ENCODE measurements around the gene CEP120.
A peak's percentile ranks its signal among the peaks of the same experiment; 100 is the strongest.
"Not testable (repeated sequence)": the region's sequence is repeated elsewhere in the genome, so short reads cannot be mapped to it uniquely, and the experiment has no call there.

CEP120 gene

DNA sequence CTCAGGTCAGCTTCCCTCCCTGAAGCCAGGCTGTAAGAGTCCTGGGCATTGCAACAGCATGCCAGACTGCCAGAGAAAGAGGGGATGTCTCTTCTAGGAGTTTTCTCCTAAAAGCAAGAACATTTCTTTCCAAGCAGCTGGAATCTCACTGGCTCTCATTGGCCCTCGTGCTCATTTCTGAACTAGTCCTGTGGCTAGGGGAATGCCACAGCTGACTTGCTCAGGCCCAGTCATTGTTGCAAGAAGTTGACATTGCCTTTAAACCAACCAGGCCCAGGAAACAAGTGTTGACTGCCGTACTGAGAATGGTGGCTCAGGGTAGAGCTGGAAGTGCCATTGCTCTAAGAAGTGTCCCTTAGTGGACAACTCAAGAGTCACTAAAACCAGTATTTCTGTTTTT, 15.0 kb upstream of the CEP120 start:
- no peak for DNase-seq

DNA sequence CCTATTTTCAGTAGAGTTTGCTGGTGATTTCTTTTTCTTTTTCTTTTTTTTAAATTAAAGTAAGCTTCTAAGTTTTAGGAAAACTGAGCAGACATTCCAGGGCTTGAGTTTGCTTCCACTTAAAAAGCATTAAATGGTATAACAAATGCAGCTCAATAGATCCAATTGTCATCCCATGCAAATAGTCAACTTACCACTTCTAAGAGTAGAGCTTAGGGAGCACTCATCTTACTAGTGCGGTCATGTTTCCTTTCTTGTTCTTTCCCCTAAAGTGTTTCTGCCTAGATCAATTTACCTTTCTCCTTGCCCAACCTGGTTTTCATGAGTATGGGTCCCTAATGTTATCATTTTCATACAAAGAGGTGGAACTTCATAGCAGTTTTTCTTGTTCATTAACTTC, 13.0 kb upstream of the CEP120 start:
- DNase-seq, result no peak

DNA sequence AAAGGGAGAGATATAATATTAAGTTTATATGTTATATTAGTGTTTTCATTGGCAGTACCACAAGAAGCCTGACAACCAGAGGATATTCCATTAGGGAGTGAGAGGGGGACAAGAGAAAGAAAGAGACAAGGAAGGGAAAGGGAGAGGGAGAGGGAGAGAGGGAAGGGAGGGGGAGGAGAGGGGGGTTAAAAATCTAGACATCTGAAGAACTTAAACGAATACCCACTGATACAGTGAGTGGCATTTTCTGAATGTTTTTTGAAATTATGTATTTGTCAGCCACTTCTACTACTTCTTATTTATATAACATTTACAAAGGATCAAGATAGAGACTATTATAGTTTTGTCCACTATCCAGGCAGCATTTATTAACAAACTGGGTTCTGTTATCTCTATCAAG, 11.6 kb upstream of the CEP120 start:
- no peak for DNase-seq

DNA sequence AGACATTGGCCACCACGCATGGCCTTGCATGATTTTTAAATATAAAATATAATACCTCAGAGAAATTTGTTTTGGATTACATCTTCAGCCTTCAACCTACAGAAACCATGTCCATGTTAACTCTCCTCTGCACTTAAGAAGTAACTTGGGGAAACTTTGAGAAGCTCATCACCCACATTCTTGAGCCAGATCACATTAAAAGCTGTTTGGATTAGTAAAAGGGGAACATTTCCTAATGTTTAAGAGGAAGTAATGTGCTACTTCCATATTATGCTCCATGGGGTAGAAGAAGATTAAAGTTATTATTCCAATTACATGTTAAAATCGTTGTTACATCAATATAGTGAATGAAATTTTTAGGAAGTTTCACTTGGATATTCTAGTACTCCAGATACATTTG, 10.4 kb upstream of the CEP120 start:
- DNase-seq, result no peak

DNA sequence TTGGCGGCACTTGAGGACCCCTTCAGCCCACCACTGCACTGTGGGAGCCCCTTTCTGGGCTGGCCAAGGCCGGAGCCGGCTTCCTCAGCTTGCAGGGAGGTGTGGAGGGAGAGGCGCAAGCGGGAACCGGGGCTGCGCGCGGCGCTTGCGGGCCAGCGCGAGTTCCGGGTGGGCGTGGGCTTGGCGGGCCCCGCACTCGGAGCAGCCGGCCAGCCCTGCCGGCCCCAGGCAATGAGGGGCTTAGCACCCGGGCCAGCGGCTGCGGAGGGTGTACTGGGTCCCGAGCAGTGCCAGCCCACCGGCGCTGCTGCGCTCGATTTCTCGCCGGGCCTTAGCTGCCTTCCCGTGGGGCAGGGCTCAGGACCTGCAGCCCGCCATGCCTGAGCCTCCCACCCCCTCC, 7.2 kb upstream of the CEP120 start:
- not testable (repeated sequence) for DNase-seq

DNA sequence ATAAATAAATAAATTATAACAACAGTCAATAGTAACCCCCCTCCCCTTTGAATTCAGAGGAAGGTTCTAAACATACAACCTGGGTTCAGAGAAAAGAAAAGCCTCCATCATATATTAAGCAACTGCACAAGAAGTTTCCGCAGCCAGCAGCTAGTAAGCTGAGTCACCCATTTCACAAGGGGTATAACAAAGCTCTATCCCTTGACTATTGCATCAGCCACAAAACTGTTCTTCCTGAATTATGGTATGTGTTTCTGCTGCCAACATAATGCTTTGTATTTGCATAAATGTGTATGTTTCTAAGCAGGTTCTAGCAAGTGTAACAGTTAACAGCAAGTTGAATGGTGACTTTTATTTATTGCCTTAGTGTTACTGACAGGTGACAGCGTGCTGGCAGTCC, 6.8 kb upstream of the CEP120 start:
- DNase-seq, result no peak

DNA sequence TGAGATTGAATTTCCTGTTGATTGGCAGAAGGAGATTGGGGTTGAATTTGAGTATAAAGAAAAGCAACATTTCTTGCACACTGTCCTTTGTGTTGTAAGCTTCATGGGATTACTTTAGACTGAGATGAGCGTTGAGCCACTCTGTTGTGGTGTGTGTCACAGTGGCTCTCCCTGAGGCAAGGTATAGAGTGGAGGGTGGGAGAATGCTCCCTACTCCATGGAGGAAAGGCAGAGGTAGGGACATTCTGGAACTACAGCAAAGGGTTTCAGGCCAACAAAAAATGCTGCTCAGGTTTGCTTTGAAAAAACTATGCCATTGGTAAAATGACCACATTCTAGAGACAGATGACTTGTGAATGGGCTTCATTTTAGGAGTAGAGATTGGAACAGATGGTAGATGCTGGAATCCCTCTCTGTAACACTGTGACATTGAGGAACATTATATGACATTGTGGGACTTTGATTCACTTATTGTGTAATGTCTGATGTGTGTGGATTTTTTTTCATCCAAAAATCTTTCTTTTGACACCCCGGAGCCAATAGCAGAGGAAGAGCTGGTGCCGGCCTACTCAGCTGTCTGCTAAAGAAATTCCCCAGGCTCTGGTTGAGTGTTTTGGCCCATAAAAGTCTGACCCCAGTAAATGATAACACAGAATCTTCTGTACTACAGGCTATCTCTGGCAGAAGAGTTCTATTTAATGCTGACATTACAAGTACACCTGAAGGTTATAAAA, 6.2 kb upstream of the CEP120 start:
- no peak for DNase-seq

DNA sequence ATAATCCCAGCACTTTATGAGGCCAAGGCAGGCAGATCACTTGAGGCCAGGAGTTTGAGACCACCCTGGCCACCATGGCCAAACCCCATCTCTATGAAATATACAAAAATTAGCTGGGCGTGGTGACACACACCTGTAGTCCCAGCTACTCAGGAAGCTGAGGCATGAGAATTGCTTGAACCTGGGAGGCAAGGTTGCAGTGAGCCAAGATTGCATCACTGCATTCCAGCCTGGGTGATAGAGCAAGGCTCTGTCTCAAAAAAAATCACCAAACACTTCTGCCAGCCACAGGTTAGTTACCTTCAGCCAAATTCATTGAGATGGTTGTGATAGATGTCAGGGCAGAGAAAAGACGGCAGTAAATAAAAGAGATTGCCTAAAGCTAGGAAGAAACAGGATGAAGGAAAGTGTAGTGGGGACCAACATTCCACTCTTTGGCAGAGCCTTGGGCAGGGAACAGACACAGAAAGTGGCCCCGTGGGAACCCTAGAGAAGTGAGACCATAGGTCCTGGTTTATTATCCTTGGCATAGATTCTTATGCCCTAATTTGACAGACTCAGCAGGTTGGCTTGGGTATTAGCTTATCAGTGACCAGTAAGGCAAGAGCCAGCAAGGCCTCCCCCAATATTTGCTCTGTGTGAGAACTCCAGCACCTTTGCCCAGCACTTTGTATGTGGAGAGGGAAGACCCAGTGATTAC, 5.5 kb upstream of the CEP120 start:
- peak; percentile 83 for DNase-seq

DNA sequence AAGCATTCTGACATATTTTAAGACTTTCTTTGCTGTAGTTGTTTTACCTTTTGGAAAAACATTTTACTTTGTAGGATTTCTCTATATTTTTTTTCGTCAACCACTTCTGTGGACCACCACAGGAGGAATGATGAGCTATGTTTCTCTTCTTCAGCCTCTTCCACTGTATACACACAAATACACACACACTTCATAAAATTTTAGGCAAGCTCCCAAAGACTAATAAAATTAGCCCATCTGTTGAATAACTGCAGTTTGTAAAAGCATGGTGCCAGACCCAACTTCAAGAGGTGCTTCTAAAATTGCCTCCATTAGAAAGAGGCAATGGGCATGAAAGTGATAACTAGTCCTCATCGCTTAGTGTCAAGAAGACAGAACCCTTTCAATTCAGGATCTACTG, 4.1 kb upstream of the CEP120 start:
- DNase-seq, result no peak

DNA sequence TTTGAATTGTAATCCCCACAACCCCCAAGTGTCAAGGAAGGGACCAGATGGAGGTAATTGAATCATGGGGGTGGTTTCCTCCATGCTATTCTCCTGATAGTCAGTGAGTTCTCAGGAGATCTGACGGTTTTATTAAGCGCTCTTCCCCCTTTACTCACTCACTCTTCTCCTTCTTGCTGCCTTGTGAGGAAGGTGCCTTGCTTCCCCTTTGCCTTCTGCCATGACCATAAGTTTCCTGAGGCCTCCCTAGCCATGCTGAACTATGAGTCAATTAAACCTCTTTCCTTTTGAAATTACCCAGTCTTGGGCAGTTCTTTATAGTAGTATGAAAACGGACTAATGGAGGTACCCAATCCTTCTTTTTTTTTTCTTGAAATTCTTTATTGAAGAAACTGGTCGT, 2.2 kb upstream of the CEP120 start:
- DNase-seq, result no peak

DNA sequence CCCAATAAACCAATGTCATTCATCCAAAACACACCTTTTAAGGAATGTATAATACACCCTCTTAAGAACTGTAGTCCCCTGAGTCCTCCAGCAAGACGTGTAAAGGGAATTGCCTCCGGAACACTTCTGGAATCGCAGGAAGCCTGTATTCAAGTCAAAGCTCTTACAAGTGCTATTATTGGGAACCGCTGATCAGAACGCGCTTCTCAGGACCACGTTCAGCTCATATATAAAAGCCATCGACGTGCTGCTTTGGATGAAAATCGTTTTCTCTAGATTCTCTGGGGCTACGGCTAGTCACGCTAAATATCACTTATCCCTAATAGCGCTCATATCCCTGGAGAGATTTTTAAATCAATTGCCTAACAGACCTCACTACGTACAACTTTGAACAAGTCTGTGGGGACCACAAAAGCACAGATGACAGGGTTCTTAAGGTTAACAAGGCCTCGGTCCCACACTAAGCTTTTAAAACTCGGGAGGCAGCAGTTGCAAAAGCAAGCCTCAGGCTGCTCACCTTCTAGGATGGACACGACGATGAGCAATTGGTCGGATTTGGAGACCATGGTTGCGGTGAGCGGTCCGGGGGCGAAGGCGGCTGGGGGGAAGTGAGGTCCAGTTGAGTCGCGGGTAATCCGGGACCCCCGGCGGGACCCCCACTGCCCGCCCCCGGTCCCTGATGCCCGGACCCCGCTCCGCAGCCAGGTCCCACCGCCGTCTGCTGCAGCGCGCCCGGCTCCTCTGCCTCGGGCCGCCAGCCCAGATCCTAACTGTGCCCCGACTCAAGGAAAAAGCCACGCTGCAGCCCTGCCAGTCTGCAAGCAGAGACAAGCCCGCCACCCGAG, 548 bp downstream of the CEP120 start:
- peak; percentile 75 for DNase-seq

DNA sequence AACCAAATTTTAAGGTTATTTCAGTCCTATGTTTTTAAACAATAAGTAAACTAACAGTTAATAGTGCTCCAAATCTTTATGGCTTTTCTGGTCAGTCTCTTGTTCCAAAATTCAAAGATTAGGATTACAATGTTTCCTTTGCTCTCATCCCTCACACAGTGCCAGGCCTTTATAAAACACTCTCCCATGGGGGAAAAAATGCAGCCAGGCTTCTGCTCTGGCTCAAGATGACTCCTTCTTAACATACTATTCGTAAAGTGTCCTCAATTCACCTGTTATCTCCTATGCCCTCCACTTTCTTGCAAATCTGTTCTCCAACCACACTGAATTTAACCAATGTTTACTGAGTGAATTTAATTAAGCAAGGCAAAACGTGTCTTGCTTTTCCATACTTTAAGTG, 1.4 kb downstream of the CEP120 start:
- peak; percentile 41 for DNase-seq

DNA sequence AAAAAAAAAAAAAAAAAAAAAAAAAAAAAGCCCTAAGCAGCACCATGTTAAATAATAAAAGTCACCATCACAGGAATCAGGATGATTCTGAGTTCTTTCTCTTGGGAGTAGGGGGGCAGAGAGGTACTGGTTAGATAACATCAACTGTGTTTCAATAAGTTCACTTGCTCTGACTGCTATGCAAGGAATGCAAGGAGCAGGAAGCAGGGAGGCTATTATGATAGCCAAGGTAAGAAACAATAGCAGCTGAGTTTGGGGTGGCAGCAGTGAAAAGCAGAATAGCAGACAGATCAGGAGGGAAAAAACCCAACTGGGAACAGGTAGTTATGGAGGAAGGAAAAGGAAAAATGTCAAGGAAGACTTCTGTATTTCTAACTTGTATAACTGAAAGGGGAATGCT, 8.2 kb downstream of the CEP120 start:
- DNase-seq, result no peak

DNA sequence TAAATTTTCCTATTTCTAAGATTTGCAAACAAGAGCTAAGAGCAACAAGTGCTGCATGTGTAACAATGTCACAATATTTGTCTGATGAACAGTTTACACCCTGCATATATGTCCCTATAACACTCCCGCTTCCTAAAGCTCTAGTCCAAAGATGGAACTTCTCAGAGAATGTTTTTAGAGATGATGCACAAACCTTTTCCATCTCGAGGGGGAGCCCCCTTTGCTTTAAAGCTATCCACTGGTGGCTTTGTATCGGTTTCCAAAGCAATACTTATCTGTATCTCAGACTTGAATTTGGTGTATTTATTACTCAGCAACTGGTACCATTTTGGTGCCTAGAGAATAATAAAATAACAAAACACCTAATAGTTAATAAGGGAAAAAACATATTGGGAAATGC, 11.0 kb downstream of the CEP120 start:
- no peak for DNase-seq

DNA sequence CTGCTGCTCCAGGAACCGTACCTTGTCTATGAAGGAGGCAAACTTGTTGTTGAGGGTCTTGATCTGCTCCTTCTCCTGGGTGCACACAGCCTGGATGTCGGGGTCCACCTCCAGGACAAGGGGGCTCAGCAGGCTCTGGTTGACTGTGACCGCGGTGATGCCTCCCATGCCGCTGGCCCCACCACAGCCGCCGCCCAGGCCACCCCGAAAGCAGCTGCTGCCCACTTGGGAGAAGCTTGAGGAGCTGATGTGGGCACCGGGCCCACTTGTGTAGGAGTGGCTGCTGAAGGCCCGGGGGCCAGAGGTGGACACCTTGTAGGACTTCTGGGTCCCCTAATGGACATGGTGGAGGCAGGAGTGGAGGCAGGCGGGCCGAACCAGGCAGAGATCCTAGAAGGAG, 21.2 kb downstream of the CEP120 start:
- not testable (repeated sequence) for DNase-seq

DNA sequence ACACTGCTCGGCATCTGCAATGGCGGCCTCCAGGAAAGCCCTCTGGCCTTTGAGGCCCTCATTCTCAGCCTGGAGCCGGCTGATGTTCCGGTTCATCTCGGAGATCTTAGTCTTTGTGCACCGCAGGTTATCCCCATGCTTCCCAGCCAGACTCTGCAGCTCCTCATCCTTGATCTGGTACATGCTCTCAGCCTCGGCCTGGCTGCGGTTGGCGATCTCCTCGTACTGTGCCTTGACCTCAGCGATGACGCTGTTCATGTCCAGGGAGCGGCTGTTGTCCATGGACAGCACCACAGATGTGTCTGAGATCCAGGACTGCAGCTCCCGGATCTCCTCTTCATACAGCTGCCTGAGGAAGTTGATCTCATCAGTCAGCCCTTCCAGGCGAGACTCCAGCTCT, 21.9 kb downstream of the CEP120 start:
- no peak for DNase-seq

DNA sequence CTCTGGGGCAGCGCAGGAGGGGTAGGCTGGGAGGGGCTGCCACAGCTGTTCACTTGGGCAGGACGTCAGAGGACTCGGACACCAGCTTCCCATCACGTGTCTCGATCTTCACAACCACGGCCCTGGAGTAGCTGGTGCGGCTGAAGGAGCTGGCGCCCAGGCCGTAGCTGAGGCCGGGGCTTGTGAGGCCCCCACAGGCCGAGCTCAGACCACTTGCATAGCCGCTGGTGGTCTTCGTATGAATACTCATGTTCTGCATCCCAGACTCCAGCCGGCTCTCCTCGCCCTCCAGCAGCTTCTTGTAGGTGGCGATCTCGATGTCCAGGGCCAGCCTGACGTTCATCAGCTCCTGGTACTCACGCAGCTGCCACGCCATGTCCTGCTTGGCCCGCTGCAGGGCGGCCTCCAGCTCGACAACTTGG, 22.3 kb downstream of the CEP120 start:
- DNase-seq, result not testable (repeated sequence)

DNA sequence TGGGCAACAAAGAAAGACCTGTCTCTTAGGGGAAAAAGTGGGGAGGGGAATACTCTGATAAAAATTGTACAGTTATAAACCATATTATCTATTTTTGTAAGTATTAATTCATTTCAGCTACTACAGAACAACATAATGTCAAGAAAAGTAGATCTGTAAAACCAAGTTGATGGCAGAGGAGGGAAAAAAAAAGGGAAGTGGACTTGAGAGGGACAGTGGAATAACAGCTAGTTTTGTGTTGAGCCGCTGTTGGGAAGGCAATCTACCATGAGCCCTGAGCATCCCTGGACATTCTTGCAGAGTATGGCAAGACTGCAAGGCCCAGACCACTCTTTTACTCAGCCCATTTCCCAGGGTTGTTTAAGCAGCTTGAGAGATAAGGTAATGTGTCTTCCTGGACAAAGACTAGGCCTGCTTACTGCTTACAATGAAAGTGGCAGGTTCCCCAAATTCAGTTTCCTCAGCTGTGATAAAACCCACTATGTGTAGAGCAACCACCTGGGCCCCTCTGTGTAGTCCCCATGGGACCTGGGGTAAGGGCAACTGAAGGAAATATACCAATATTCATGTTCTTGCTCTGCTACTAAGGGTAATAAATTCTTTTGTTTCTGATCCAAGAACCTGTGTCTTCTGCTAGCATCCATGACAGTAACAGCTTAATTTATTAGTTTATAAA, 25.0 kb downstream of the CEP120 start:
- no peak for DNase-seq

DNA sequence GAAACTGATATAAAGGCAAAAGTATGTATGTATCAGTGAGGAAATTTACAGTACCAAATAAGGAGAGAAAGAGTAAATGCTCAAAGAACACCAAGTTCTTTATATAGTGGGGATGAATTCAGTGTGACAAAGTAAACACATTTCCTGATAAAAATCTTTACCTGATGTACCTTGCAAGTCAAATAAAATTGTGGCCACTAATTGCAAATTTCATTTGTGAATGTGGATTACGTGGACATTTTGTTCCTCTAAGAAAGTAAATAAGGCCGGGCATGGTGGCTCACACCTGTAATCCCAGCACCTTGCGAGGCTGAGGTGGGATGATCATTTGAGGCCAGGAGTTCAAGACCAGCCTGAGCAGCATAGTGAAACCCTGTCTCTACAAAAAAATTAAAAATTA, 25.7 kb downstream of the CEP120 start:
- DNase-seq, result no peak

DNA sequence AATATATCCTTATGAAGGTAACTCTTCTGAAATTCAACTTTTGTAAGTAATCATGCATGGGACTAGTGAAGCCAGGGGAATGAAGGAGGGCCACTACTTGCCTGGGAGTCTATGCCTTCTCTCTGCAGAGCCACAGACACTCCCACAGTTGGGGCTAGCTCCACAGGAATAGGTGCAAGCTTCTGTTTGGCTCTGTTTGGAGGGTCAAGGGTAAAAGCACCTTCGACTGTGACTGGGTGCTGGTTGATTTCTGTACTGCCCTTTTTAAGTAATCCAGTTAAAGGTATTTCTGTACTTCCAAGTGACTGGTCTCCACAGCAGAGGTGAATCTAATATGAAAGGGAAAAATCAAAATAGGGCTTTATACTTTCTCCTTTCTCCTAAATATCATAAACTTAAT, 32.2 kb downstream of the CEP120 start:
- no peak for DNase-seq

DNA sequence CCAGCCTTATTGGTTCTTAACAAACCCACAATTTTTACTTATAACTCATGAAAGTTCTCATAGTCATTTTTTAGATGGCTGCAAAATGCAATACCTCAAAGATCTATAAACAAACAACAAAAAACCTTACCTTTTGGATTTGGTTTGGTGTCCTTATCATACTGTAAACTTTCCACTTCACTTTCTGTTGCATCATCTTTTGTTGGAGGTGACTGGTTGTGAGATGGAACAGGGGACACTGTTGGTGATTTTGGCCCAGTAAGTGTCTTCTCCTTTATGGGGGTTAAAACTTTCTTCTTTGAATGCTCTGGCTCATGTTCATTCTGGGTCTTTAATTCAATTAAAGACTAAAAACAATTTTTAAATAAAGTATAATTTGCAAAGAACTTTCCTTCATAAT, 33.4 kb downstream of the CEP120 start:
- no peak for DNase-seq

DNA sequence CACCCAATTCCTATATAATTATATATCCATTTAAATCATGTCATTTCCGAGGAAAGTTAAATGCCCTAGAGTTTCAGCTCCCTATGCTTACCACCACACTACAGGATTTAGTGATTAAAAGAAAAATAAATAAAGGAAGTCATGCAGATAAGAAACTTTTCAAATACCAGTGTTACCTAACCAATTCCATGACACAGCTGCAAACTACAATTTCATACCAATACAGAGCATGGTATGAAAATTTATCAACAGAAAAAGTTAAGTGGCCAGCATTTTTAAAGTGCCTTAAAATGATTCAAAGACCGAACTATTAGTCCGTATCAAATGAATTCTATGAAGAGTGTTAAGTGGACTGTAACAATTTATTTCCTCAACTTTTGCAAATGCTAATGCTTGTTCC, 35.9 kb downstream of the CEP120 start:
- no peak for DNase-seq

DNA sequence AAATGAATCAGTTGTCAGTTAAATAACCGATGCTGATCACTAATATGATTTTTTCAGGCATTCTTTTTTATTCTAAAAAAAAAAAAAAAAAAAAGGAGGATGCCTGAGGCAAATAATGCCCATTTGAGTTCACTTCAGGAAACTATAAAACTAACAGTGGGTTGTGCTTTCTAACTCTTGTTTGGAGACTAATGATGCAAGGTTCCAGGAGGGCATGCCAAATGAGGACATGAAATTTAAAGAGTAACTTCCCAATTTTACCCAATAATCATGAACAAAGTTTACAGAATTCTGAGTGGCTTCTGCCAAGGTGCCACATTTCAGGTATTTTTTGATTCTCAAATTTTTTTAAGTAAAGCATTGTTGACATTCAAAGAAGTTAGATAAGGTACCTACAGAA, 41.0 kb downstream of the CEP120 start:
- DNase-seq, result peak; percentile 29

All from NCI-H69 (cell line).